NCI-H2081 (cell line): ENCODE data around the gene UBFD1.
"Not testable (repeated sequence)": the region's sequence is repeated elsewhere in the genome, so short reads cannot be mapped to it uniquely, and the experiment has no call there.

Experiments
- DNase-seq, 2 experiments: peaks; one replicate each; lab custom pipeline; 2025; lab: John Stamatoyannopoulos, UW

UBFD1 gene

GRCh38 chr16:23527961-23528643, 29.4 kb upstream of the UBFD1 start:
- no peak for DNase-seq

GRCh38 chr16:23528644-23529310, 28.8 kb upstream of the UBFD1 start:
- DNase-seq, result no peak

GRCh38 chr16:23530062-23530461, 27.5 kb upstream of the UBFD1 start:
- DNase-seq, result no peak

GRCh38 chr16:23532448-23532847, 25.1 kb upstream of the UBFD1 start:
- DNase-seq, result no peak

GRCh38 chr16:23534868-23535860, 22.4 kb upstream of the UBFD1 start:
- no peak for DNase-seq

- DNase-seq, result no peak
Measured at GRCh38 chr16:23535901-23536300, 21.6 kb upstream of the UBFD1 start.

GRCh38 chr16:23537390-23537789, 20.1 kb upstream of the UBFD1 start:
- no peak for DNase-seq

- no peak for DNase-seq
Measured at GRCh38 chr16:23538919-23539278, 18.6 kb upstream of the UBFD1 start.

GRCh38 chr16:23539984-23540816, 17.3 kb upstream of the UBFD1 start:
- DNase-seq, result peak in 1 of 2 experiments; percentile 11

- not testable (repeated sequence) for DNase-seq
Measured at GRCh38 chr16:23540817-23541178, 16.7 kb upstream of the UBFD1 start.

- no peak for DNase-seq
Measured at GRCh38 chr16:23544436-23544835, 13.1 kb upstream of the UBFD1 start.

GRCh38 chr16:23549938-23550337, 7.6 kb upstream of the UBFD1 start:
- DNase-seq, result no peak

- no peak for DNase-seq
Measured at GRCh38 chr16:23552161-23552560, 5.4 kb upstream of the UBFD1 start.

- no peak for DNase-seq
Measured at GRCh38 chr16:23554536-23554935, 3.0 kb upstream of the UBFD1 start.

- DNase-seq, result no peak
Measured at GRCh38 chr16:23557779-23558702, 514 bp downstream of the UBFD1 start.

- no peak for DNase-seq
Measured at GRCh38 chr16:23561586-23561985, 4.1 kb downstream of the UBFD1 start.

- no peak for DNase-seq
Measured at GRCh38 chr16:23562505-23562904, 5.0 kb downstream of the UBFD1 start.

- DNase-seq, result no peak
Measured at GRCh38 chr16:23563186-23563585, 5.7 kb downstream of the UBFD1 start.

GRCh38 chr16:23564575-23565363, 7.2 kb downstream of the UBFD1 start:
- DNase-seq, result no peak

- no peak for DNase-seq
Measured at GRCh38 chr16:23566724-23567123, 9.2 kb downstream of the UBFD1 start.
